ENCODE measurements around the gene SH3RF3. TPM values are rescaled to one million over a fixed set of nuclear protein-coding genes. Genes with fewer than 3 reads are reported as not detected.

Gene SH3RF3
- total RNA-seq, 1 experiment from 2014 or later: 0.82 TPM

DNA sequence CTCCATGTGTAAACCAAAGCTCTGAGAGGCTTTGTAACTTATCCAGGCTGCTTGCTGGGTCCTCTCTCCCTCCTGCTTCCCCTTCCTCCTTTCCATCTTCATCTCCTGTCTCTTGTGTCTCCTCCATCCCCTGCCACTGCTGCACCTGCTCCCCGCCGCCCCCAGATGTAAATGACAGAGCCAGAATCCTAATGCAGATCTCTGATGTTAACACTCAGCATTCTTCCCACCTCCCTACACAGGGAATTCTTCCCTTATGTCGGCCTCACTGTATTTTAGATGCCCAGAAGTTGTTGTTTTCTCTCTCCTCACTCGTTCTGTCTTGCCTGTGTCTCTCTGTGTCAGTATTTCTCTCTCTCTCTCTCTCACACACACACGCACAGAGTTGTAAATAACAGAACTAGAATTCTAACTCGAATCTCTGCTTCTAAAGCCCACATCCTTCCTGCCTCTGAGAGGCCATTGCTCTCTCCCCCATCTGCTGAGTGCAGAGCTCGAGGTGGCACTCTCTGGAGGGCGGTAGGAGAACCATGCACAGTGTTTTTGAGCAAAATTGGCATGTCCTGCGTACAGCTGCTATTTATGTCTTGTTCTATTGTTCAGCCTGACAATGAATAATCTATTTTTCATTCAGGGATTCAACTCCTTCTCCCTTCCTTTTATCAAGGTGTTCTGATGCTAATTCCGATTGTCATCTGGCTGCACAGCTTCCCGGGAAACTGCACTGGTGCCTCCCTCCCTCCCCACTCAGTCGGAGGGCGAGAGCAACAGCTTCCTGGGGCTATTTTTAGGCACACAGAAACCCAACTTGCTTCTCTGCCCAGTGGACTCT is 219.9 kb downstream of the SH3RF3 start:
- no peak for DNase-seq
- Histone ChIP-seq H3K36me3 (no peaks in the 10 kb centered on the region), H3K9me3 (peaks cover under 1% of the 10 kb centered on the region), H3K27me3 (no peaks in the 10 kb centered on the region), H3K4me3 (no peak overlapping the region)

DNA sequence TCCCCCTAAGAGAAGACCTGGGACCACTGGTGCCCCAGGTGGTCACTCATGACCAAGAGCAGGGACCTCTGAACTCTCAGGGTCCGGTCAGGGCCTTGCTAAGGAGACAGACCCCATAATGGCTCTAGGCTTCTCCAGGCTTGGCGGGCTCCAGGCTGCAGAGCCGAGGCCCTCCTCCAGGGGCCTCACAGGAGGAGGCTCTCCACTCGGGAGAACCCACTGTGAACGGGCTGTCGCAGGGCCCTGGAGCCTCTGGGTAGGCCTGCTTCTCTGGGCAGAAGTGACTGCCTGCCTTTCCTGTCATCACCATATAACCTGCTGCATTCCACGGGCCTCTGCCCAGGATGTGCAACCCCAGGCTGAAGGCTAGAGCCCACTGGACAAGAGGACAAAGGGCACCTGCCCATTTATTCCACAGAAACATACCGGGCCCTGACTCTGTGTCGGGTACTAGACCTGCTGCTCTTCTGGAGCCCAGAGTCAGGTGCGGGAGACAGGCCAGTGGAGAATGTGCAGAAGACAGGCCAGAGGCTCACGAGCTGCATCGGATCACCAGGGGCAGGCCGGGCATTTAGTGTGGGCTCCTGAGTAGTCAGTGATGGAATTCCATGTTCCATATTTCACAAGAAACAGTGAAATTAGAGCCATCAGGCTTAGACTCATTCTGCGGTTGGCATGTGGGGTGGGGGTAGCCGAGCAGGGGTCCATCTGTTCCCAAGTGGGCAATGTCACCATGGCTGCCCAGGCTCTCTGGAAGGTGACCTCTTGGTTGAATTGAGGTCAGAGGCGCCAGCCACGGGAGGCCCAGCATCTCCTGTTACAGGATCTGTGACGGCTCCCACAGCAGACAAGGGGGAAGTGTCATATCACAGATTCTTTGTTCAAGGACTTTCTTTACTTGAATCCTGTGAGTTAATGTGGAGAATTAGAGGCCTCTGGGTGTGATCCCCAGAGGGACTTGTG is 220.8 kb downstream of the SH3RF3 start:
- DNase-seq: no peak
- peaks cover 10% of the 10 kb centered on the region for H3K9me3 ChIP-seq

DNA sequence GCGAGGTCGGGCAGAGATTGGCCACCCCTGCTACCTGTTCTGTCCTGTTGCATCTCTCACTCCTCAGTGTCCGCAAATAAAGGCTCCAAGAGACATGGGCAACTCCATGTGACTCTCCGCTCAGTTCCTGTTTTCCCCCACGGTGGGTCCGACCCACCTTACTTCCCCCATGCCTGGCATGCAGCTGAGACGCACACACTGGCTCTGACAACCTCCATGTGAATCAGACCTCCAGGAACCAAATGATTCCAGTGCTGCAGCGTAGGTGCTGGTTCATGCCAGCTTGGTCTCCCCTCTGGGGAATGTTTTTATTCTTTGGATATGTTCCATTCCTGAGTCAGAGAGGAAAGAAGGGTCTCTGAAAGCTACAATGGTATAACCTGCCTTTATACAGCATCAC is 221.5 kb downstream of the SH3RF3 start:
- Histone ChIP-seq H3K27me3 (no peaks in the 10 kb centered on the region), H3K4me3 (no peak overlapping the region), H3K36me3 (no peaks in the 10 kb centered on the region; the same call in 1 of the 2 replicates), H3K9me3 (peaks cover 13% of the 10 kb centered on the region)
- DNase-seq: peak; percentile 50

More for the DNA sequence above, 220.8 kb downstream of the SH3RF3 start:
- Histone ChIP-seq H3K27me3 (no peaks in the 10 kb centered on the region), H3K4me3 (no peak overlapping the region), H3K36me3 (no peaks in the 10 kb centered on the region; the same call in 1 of the 2 replicates)

DNA sequence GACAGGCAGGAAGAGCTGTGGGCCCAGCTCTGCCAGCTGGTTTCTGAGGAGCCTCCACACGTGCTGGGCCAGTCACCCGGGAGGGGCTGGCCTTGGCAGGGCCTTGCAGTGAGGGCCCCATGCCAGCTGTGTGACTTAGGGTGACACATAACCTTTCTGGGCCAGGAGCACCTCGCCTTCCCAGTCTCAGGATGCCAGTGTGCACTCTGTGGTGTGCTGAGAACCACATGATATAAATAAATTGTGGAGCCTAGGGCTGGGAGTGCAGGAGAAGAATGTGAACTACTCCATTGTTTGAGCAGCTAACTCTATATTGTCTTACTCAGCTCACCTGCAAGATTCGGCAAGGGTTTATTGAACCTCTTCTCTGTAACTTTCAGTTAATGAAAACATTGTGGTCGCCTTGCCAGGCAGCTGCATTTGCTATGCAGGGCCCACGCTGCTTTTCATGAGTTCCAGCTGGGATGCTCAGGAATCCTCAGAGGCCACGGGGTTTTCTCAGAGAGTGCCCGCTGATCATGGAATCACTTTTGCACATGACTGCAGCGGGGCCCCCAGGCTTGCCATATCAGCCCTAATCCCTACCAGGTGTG is 222.3 kb downstream of the SH3RF3 start:
- Histone ChIP-seq H3K36me3 (no peaks in the 10 kb centered on the region; the same call in 1 of the 2 replicates), H3K9me3 (peaks cover 13% of the 10 kb centered on the region), H3K4me3 (no peak overlapping the region), H3K27me3 (no peaks in the 10 kb centered on the region)
- peak; percentile 93 for DNase-seq

DNA sequence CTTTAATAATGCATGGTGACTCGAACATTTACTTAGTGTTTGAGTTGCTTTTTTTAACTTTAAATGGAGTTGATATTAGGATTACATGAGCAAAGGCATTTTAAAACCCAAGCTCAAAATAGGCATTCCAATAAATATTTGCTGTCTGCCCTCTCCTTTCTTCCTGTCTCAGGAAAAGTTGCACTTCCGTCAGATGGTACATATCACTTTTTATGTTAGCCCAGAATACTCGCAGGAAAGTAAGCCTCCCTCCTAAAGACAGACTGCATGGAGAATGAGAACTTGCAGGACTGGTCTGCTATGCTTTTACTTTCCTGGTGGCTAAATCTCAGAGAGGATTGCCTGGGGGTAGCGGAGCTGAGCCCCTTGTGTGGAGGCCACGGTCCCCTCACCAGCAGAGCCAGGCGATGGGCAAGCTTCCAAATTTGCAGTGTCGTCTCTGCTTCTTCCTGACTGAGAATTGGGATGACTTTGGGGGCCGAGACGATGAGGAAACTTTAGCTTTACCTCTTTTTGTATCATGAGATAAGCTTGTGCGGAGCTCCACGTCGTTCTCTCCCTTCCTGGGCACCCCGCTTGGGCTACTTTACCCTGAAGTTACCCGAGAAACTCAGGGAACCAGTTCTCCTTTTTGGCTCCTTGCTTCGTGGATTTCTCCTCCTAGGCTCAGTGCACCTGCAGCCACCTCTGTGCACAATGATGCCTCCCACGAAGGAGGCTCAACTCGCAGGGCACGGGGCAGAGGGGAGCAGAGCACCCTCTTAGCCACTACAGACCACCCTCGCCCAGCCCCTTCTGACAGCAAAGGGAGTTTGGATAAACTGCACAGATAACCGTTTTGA is 223.3 kb downstream of the SH3RF3 start:
- Histone ChIP-seq H3K4me3 (no peak overlapping the region), H3K27me3 (no peaks in the 10 kb centered on the region), H3K36me3 (no peaks in the 10 kb centered on the region; the same call in 1 of the 2 replicates), H3K9me3 (peaks cover 13% of the 10 kb centered on the region)
- DNase-seq: no peak

DNA sequence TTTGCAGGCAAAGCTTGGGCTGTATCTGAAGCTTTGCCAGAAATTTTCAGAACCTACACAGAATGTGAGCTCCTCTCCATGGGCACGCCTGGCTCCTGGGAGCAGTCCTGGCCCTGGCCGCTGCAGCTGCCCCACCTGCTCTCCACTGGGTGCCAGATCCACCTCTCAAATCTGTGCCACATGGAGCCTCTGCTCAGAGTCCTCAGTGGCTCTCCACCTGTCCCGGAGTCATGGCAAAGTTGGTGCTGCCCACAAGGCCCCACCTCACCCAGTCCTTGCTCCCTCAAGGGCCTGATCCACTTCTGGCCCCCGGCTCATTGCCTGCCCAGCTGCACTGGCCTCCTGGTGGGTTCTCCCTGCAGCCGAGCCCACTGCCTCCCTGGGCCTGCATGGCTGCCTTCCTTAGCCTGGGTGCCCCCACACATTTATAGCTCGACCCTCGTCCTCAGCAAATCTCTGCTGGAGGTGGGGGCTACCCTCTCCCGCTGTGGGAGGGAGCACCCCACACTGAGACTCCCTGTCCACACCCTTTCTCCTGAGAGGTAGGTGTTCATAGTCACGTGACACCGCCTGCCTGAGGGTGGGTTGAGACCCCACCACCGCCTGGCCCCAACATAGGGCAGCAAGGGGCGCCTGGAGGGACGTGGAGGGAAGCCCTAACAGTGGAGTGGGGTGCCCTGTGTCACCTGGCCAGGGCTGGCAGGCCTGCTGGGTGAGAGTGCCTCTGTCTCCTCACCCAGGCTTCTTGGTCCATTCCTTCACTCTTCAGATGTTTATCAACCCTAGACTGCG is 224.1 kb downstream of the SH3RF3 start:
- H3K4me3 ChIP-seq: no peak overlapping the region
- DNase-seq: no peak
- no peaks in the 10 kb centered on the region for H3K27me3 ChIP-seq
- no peaks in the 10 kb centered on the region; the same call in 1 of the 2 replicates for H3K36me3 ChIP-seq
- peaks cover 16% of the 10 kb centered on the region for H3K9me3 ChIP-seq

DNA sequence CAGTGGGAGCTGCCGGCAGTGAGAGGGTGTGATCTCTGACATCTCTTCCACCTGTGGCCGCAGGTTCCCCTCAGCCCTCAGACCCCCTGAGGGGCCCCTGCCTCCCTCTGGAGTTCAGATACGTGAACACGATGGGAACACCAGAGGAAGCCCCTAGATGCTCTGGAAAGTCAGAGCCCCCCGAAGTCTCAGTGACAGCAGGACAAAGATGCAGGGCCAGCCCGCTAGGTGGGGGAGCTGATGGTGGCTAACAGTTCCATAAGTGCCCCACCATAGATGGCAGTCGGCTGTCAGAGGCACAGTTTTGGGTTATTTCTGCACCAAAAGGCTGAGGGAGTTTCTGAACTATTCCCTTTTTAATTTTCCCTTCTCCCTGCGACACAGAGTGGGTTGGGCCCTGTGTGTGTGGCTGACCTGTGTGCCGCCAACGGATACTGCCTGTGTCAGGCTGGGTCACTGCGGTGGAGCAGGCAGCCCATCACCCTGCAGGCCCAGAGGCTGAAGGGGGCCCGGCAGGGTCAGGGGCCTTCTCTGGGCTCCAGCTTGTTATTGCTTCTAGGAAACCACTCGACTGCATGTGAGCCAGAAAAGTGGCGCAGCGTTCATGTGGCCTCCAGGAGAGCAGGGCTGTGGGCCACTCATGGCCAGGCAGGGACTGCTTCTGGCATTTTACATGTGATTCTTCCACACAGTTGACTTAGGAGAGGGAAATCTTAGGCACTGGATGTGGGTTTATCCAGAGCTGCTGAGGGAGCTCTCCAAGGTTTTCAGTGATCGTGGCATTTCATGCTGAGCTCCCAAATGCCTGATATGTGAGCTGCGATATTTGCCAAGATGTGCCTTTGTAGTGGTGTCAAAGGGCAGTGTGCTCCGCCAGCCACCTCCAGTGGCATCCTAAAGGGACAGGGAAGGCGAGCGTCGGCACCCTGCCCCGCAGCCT is 225.1 kb downstream of the SH3RF3 start:
- no peaks in the 10 kb centered on the region for H3K27me3 ChIP-seq
- no peak for DNase-seq
- H3K9me3 ChIP-seq: peaks cover 16% of the 10 kb centered on the region
- H3K4me3 ChIP-seq: no peak overlapping the region
- H3K36me3 ChIP-seq: no peaks in the 10 kb centered on the region; the same call in 1 of the 2 replicates

DNA sequence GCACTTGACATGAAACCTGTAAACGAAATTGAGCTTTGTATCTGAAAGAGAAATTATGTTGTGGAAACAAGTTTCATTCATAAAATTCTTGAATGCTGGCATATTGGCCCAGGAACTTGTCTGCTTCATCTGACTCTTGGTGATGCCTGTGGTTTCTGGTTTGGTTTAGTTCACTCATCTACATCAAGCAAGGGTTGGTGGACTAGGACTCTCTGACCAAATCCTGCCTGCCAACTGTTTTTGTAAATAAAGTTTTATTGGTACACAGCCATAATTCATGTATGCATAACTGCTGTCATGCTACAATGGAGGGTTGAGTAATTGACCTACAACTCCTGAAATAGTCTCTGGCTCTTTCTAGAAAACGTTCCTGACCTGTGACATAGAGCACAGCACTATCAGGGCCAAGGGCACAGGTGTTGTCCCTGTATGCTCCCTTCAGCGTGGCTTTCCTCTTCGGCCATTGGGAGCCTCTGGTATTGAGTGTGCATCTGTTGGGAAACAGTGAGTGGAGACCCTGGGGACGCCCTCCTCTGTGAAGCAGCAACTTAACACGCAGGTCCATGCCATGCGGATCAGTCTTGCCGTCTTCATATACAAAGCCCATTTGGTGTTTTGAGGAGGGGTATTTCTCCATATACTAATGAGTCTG is 226.3 kb downstream of the SH3RF3 start:
- Histone ChIP-seq H3K36me3 (no peaks in the 10 kb centered on the region; the same call in 1 of the 2 replicates), H3K9me3 (peaks cover 16% of the 10 kb centered on the region), H3K4me3 (no peak overlapping the region), H3K27me3 (no peaks in the 10 kb centered on the region)
- no peak for DNase-seq

DNA sequence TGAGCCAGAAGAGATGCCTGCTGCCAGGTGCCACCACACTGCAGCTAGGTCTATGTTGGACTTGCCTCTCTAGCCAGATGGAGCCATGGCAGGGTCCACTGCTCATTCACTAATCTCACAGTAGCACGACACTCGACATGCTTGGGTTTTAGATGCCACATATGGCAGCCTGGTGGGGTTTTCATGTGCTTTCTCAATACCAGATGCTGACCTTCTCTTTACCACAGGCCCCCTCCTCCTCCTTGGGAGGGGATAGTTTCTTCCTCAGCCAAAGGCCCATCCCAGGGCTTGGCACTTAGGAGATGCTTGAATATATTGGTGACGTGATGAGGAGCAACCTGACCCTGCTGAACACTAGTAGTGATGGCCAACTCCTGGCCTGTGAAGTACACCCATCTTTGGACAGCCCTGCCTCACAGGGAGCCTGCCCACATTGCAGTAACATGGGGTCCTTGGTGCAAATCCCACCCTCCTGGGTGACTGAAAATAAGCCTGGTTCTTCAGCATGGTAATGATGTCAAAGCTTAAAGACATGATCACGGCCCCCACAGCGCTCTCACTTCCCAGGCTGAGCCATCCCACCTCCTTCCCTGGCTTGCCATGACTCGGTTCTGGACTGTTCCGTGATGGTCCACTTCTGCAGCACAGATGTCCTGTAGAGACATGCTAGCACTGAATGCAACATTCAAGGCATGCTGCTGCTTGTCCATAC is 227.5 kb downstream of the SH3RF3 start:
- H3K36me3 ChIP-seq: no peaks in the 10 kb centered on the region; the same call in 1 of the 2 replicates
- no peak overlapping the region for H3K4me3 ChIP-seq
- H3K27me3 ChIP-seq: no peaks in the 10 kb centered on the region
- no peak for DNase-seq
- peaks cover 21% of the 10 kb centered on the region for H3K9me3 ChIP-seq

DNA sequence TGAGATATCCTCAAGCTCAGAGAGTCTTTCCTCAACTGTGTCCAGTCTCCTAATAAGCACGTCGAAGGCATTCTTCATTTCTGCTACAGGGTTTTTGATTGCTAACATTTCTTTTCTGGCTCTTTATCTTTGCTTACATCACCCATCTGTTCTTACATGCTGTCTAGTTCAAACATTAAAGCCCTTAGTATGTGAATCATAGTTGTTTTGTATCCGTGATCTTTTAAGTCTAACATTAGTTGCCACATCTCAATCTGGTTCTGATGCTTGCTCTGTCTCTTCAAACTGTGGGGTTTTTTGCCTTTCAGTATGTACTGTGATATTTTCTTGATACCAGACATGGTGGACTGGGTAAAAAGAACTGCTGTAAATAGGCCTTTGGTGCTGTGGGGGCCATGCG is 235.2 kb downstream of the SH3RF3 start:
- DNase-seq: no peak
- Histone ChIP-seq H3K27me3 (no peaks in the 10 kb centered on the region), H3K9me3 (peaks cover 5% of the 10 kb centered on the region; the same call in 1 of the 2 replicates), H3K36me3 (no peaks in the 10 kb centered on the region), H3K4me3 (no peak overlapping the region)

DNA sequence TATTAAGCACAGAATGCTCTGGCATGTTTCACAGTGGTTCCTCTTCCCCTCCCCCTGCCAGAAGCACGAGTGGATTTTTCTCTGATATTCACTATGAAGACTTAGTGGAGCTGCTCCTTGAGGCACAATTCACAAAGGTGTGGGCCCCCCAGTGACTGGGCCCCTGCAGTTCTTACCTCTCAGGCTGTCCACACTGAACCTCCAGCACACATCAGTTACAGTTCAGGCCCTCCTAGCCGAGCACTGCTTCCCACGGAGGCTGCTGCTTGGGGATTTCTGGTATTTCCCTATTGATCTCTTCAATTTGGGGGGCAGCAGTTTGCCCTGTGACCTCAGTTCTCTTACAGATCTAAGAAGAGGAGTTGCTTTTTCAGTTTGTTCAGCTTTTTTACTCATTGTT is 236.1 kb downstream of the SH3RF3 start:
- H3K36me3 ChIP-seq: no peaks in the 10 kb centered on the region
- H3K9me3 ChIP-seq: peaks cover 5% of the 10 kb centered on the region; the same call in 1 of the 2 replicates
- no peak for DNase-seq
- no peaks in the 10 kb centered on the region for H3K27me3 ChIP-seq
- no peak overlapping the region for H3K4me3 ChIP-seq

DNA sequence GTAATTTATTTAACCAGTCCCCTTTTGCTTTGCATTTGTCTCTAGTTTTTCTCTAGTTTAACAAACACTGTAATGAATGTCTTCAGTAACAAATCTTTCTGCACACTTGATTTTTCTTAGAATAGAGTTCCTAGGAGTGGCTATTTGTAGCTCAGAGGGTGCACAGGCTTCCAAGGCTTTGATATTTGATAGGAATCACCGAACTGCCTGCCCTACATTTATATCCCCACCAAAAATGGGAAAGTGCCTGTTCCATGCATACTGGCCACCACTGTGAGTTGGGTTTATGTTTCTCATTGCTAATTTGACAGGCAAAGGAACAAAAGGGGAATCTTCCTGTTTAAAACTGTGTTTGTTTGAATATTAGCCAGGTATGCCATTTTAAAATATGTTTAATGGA is 238.7 kb downstream of the SH3RF3 start:
- H3K36me3 ChIP-seq: no peaks in the 10 kb centered on the region
- DNase-seq: no peak
- H3K9me3 ChIP-seq: no peaks in the 10 kb centered on the region
- H3K4me3 ChIP-seq: no peak overlapping the region
- H3K27me3 ChIP-seq: no peaks in the 10 kb centered on the region

DNA sequence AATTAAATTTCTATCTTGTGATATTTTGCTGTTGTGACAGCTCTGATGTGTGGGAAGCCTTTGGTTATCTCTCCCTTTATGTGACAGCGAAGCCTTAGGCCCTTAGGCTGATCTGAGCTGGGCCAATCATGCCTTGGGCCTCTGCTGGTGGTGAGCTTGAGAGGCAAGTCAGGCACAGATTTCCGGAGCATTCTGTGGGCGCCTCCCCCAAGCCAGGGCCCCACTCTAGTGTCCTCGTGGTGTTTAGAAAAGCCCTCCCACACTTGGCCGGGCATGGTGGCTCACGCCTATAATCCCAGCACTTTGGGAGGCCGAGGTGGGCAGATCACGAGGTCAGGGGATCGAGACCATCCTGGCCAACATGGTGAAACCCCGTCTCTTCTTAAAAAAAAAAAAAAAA is 239.8 kb downstream of the SH3RF3 start:
- no peaks in the 10 kb centered on the region for H3K36me3 ChIP-seq
- H3K9me3 ChIP-seq: no peaks in the 10 kb centered on the region
- H3K27me3 ChIP-seq: no peaks in the 10 kb centered on the region
- H3K4me3 ChIP-seq: no peak overlapping the region
- DNase-seq: no peak

Measured in MG63 (cell line).